Fibroblast of upper back skin (primary cell): ENCODE measurements around the gene ZDHHC7.
"Not testable (repeated sequence)": the region's sequence is repeated elsewhere in the genome, so short reads cannot be mapped to it uniquely, and the experiment has no call there.

Source experiments
- DNase-seq: peaks from one replicate; pipeline ENCODE4 v3.0.0-alpha.2; 2013

ZDHHC7 gene

DNA sequence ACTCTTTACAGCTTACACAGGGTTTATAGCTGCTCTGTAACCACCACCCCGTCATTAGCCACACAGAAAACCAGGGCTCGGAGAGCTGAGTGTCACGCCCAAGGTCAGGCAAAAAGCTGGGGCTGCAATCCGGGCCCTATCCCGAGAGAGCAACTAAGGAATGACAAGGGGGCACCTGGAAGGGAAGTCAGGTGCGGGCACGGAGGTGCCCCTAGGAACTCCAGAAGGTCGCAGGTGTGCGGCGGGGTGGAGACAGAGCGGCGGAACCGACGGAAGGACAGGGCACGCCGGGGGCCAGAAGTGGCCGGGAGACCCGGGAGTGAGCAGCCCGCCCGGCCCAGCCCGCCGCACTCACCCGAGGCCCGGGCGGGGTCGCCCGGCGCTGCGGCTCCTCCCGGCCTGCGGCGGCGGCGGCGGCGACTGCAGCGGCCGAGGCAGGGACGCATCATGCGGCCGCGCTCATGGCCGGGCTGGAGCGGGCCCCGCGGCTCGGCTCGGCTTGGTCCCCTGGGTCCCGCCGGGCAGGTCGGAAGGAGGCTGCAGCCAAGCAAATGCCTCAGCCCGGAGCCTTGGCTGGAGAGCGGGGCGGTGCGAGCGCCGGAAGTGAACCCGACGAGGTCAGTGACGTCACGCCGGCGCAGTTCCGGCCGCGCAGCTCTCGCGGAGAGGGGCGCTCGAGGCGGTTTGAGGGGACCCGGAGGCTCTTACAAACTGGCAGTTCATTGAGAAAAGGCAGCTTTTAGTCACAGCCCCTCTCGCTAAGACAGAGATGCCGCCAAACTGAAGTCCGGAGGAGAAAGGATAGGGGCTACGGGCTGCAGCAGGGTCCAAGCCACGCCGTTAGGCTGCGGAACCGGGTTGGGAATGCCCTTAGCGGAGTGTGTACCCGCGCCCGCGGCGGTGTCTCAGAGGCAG, at the start of gene ZDHHC7:
TSS of gene ZDHHC7 (minus strand) at position 605 of the 915 bp plus-strand sequence. CDS start 20,917 bp downstream, outside the sequence.
- peak; percentile 83 for DNase-seq

GRCh38 chr16:85058909-85059308, 47.6 kb upstream of the ZDHHC7 start:
- DNase-seq = no peak

- no peak for DNase-seq
Observed at GRCh38 chr16:85057948-85058347, 46.6 kb upstream of the ZDHHC7 start.

GRCh38 chr16:85057212-85057889, 46.0 kb upstream of the ZDHHC7 start:
- no peak for DNase-seq

GRCh38 chr16:85056211-85056748, 44.9 kb upstream of the ZDHHC7 start:
- DNase-seq = peak; percentile 35

GRCh38 chr16:85055493-85056210, 44.3 kb upstream of the ZDHHC7 start:
- peak; percentile 50 for DNase-seq

- DNase-seq = no peak
Observed at GRCh38 chr16:85054948-85055492, 43.7 kb upstream of the ZDHHC7 start.

GRCh38 chr16:85054321-85054720, 43.0 kb upstream of the ZDHHC7 start:
- DNase-seq = not testable (repeated sequence)

GRCh38 chr16:85052536-85052935, 41.2 kb upstream of the ZDHHC7 start:
- no peak for DNase-seq

GRCh38 chr16:85051683-85052082, 40.3 kb upstream of the ZDHHC7 start:
- DNase-seq = no peak

DNA sequence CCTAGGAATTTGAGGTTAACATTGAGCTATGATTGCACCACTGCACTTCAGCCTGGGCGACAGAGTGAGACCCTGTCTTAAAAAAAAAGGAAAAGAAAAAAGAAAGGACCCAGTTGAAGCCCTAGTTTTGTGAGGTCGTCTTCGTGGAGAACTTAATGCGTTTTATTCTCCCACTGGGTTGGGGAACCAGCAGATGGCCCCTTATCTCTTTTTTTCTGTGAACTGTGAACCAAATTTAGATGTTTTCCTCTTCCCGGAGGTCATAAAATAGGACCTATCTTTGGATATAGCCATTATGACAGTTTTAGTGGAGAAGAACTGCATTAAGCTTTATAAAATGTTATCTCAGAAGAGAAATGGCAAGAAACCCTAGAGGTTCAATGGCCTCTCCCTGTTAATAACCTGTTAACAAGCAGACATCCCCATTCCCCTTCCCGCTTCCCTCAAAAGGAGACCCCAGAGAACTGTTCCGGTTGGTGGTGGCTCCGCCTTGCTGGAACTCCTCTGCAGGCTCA, 39.8 kb upstream of the ZDHHC7 start:
- DNase-seq = no peak

DNA sequence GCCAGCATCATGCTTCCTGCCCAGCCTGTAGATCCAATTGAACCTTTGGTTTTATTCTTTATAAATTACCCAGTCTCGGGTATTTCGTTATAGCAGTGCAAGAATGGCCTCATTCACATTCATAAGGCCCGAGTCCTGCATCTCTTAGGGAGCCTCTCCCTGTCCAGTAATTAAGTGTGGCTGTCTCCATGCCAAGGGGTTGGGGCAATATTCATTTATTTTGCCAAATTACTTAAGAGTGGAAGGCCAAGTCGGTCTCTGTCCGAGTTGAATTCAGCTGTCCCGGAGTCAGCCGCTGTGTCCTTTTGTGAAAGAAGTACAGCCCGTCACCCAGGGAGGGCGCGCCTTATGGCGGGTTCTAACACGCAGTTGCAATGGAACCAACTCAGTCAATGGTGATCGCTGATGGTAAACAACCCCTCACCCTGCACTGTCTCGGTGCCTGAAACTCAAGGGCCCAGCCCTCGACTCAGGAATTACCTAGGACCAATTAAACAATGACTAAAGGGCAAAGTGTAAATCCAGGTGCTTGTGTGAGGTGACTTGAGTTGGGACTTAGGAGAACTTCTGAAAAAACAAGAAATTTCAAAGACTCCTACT, 38.5 kb upstream of the ZDHHC7 start:
- DNase-seq = no peak

- no peak for DNase-seq
Observed at GRCh38 chr16:85048921-85049562, 37.7 kb upstream of the ZDHHC7 start.

GRCh38 chr16:85047867-85048455, 36.6 kb upstream of the ZDHHC7 start:
- no peak for DNase-seq

DNA sequence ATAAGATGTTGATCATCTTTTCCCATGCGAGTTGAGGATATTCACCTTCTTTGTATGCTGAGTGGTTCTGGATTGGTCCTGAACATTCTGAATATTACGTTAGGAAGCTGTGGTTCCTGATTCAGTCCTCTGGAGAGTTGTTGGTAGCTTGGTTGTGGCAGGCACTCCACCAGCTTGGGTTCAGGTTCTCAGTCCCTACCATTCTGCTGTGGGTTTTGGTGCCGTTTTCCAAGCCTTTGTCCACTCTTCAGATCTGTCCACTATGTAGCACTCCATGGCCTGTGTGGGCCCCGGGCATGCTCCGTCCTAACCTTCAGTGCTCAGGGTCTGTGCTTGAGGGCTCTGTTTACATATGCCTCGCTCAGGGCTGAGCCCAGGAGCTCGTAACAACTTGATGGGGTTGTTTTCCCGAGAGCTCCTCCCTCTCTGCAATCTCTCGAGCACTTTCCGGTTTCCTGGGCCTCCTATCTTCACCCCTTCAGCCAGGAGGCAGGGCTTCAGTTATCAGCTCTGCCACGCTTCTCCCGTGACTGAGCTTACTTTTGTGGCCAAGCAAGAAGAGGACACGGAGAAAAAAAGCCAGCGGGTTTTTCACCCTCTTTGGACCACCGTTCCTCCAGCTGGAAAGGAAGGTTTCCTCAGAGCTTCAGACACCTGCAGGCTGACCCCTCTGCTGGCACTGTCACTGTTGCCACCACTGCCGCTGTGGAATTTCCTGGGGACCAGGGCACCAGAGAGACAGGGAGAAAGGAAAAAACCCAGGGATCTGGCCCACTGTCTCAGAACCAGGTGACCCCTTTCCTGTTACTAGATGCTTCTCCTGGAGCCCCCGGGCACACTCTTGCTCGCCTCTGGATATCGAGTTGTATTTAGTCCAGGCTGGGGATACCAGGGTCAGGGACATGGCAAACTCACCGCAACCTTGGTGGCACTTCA, 35.9 kb upstream of the ZDHHC7 start:
- no peak for DNase-seq

DNA sequence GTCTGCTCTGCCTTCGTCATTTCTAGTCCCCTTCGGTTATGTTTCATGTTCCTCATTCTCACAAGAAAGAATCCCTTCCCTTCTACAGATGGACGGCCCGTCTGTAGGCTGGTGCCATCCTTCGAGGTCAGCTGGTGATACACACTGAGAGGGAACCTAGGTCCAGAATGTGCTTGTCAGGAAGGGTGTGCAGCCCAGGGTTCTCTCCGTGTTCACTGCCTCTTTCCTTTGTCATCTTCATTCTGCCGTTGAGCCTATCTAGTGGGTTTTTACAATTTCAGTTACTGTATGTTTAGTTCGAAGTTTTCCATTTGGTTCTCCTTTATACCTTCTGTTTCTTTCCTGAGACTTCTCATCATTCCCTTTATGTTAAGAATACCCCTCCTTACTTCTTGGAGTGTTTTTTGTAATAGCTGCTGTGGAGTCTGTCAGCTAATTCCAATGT, 35.2 kb upstream of the ZDHHC7 start:
- DNase-seq = no peak

DNA sequence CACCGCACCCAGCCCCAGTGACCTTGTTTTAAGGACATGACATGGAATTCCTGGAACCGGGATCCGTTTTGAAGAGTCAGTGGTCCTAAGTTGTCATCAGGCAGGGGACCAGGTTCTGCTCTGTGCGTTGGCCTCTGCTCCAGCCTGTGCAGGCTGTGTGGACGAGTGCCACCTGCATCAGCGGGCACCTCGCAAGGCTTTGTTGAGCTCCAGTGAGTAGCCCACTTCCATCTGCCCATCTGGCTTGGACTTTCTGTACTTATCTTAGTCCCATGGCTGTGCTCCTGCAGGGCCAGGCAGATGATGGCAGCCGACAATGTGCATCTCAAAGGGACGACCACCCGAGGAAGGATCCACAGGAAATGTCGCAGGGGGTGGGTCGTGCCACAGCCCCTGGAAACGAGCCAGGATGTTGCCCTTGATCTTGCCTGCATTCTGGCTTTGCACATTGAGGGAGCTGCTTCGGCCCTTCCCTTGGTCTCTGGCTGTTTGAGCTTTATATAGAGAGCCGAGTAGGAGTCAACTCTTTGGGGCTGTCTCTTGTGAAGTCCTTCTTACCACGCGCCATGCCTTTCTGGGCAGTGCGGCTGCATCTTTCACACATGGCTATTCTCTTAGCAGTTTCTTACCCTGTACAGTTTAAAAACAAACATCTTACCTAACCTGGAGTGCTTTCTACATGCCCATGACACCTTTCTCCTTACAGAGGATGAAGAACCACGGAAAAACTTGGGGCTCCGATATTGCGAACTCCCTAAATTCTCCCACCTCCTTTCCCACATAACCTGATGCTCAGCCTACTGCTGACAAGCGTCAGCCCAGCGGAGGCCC, 34.5 kb upstream of the ZDHHC7 start:
- no peak for DNase-seq

GRCh38 chr16:85045077-85045476, 33.7 kb upstream of the ZDHHC7 start:
- no peak for DNase-seq

- no peak for DNase-seq
Observed at GRCh38 chr16:85042606-85043005, 31.3 kb upstream of the ZDHHC7 start.
